IMR-90 (cell line): ENCODE measurements around the gene CENPH. TPM values are rescaled to one million over a fixed set of nuclear protein-coding genes. Genes with fewer than 3 reads are reported as not detected.

ENCODE experiments used
- ATAC-seq: fragments of 200-7000 bp; cut with Tn5 transposase; 2 replicates; pipeline ENCODE4 v1.9.1; 2020; ENCODE audit warnings: low read depth, mild to moderate bottlenecking, moderate library complexity
- BruUV-seq: library from RNA; stranded (reverse); fragments of 400-500 nt; replicated peaks from 2 replicates; lab custom pipeline; 2021; lab: Mats Ljungman, UMichigan
- CTCF ChIA-PET: fragments of 300-600 bp; formaldehyde crosslinking; extraction: SDS; loops from one replicate; lab custom pipeline; 2021; ENCODE audit warnings: antibody characterized with exemption; lab: Yijun Ruan, JAX
- POLR2A ChIA-PET: fragments of 300-600 bp; sonication (Branson Sonifier 250); formaldehyde crosslinking; loops from one replicate; lab custom pipeline; 2022; ENCODE audit warnings: antibody characterized with exemption; ENCODE audit not compliant: unreplicated experiment; lab: Charles Lee
- DNase-seq: peaks from one replicate; pipeline ENCODE4 v3.0.0; 2013
- H2AFZ ChIP-seq: replicated peaks from 2 replicates; pipeline ENCODE3; 2013; ENCODE audit warnings: low read length, mild to moderate bottlenecking; ENCODE audit not compliant: poor library complexity
- H2AK5ac ChIP-seq: 2 replicates; pipeline ENCODE4 v1.6.1; 2013; ENCODE audit warnings: low read depth, low read length, inconsistent platforms
- H2AK9ac ChIP-seq: replicated peaks from 2 replicates; pipeline ENCODE3; 2013; ENCODE audit warnings: mild to moderate bottlenecking, low read depth, low read length, moderate library complexity; ENCODE audit not compliant: poor library complexity
- H2BK120ac ChIP-seq: 2 replicates; pipeline ENCODE4 v1.6.1; 2013; ENCODE audit warnings: low read depth, low read length, inconsistent platforms
- H2BK15ac ChIP-seq: 3 replicates; pipeline ENCODE4 v1.6.1; 2013; ENCODE audit warnings: low read depth, low read length, inconsistent platforms
- H2BK20ac ChIP-seq: 2 replicates; pipeline ENCODE4 v1.6.1; 2013; ENCODE audit warnings: low read depth, mild to moderate bottlenecking, inconsistent platforms, low read length, moderate library complexity
- H2BK5ac ChIP-seq: 2 replicates; pipeline ENCODE4 v1.6.1; 2013; ENCODE audit warnings: mild to moderate bottlenecking, low read depth, low read length, inconsistent platforms; ENCODE audit not compliant: poor library complexity, severe bottlenecking
- H3K14ac ChIP-seq: replicated peaks from 2 replicates; pipeline ENCODE4 v1.6.1; 2013; ENCODE audit warnings: low read depth, low read length, inconsistent platforms
- H3K18ac ChIP-seq: 2 replicates; pipeline ENCODE4 v1.6.1; 2013; ENCODE audit warnings: low read depth, low read length, control low read depth
- H3K23ac ChIP-seq: 2 replicates; pipeline ENCODE4 v1.6.1; 2013; ENCODE audit warnings: low read depth, low read length, inconsistent platforms
- H3K27ac ChIP-seq: 2 replicates; pipeline ENCODE4 v1.5.1; 2013; ENCODE audit warnings: mild to moderate bottlenecking, control low read depth, low read length; ENCODE audit not compliant: insufficient read depth
- H3K27me3 ChIP-seq: 2 replicates; pipeline ENCODE4 v1.6.1; 2013; ENCODE audit warnings: low read length; ENCODE audit not compliant: control insufficient read depth, insufficient read depth
- H3K36me3 ChIP-seq: 2 replicates; pipeline ENCODE4 v1.6.1; 2013; ENCODE audit warnings: low read length, mixed read lengths; ENCODE audit not compliant: control insufficient read depth, insufficient read depth
- H3K4ac ChIP-seq: 2 replicates; pipeline ENCODE4 v1.6.1; 2013; ENCODE audit warnings: low read depth, low read length, inconsistent platforms
- H3K4me1 ChIP-seq: 2 replicates; pipeline ENCODE4 v1.6.1; 2013; ENCODE audit warnings: low read length, mixed read lengths; ENCODE audit not compliant: control insufficient read depth, insufficient read depth
- H3K4me2 ChIP-seq: 2 replicates; pipeline ENCODE4 v1.6.1; 2013; ENCODE audit warnings: low read depth, mild to moderate bottlenecking, control low read depth, low read length, moderate library complexity
- H3K4me3 ChIP-seq: 2 replicates; pipeline ENCODE4 v1.5.1; 2013; ENCODE audit warnings: low read depth, mild to moderate bottlenecking, control low read depth, low read length, moderate library complexity; ENCODE audit not compliant: insufficient read depth
- H3K56ac ChIP-seq: 2 replicates; pipeline ENCODE4 v1.6.1; 2013; ENCODE audit warnings: low read length, inconsistent platforms; ENCODE audit not compliant: insufficient read depth; ENCODE audit errors: extremely low read depth
- H3K79me1 ChIP-seq, 2 experiments: 2 replicates each; pipeline ENCODE4 v1.6.1; 2013; ENCODE audit warnings: low read length in 2 of 2, inconsistent platforms in 1 of 2, low read depth in 1 of 2
- H3K9ac ChIP-seq: 2 replicates; pipeline ENCODE4 v1.6.1; 2013; ENCODE audit warnings: low read depth, low read length, control low read depth
- H3K9me1 ChIP-seq: 2 replicates; pipeline ENCODE4 v1.6.1; 2013; ENCODE audit warnings: low read length, inconsistent platforms; ENCODE audit not compliant: insufficient read depth
- H3K9me3 ChIP-seq: 2 replicates; pipeline ENCODE4 v1.6.1; 2013; ENCODE audit warnings: low read length; ENCODE audit not compliant: control insufficient read depth, insufficient read depth
- H4K20me1 ChIP-seq: 2 replicates; pipeline ENCODE4 v1.6.1; 2013; ENCODE audit warnings: low read length, inconsistent platforms; ENCODE audit not compliant: insufficient read depth
- H4K5ac ChIP-seq: 2 replicates; pipeline ENCODE4 v1.6.1; 2013; ENCODE audit warnings: mild to moderate bottlenecking, low read depth, low read length, control low read depth
- H4K8ac ChIP-seq, 2 experiments: 2 replicates each; pipeline ENCODE4 v1.6.1; 2013; ENCODE audit warnings: low read depth in 2 of 2, low read length in 2 of 2, control low read depth in 1 of 2, inconsistent platforms in 1 of 2
- H4K91ac ChIP-seq: 2 replicates; pipeline ENCODE4 v1.6.1; 2013; ENCODE audit warnings: low read depth, low read length, inconsistent platforms; ENCODE audit not compliant: insufficient read depth
- CHD1 ChIP-seq: IDR thresholded peaks from 2 replicates; pipeline ENCODE4 v1.6.1; 2012; ENCODE audit warnings: low read depth, low read length, improper control_type of control experiment
- MAFK ChIP-seq: IDR thresholded peaks from 2 replicates; pipeline ENCODE4 v1.6.1; 2012; ENCODE audit warnings: low read depth, low read length, improper control_type of control experiment
- MAZ ChIP-seq: IDR thresholded peaks from 2 replicates; pipeline ENCODE4 v1.6.1; 2012; ENCODE audit warnings: low read depth, mild to moderate bottlenecking, low read length, improper control_type of control experiment, moderate library complexity, borderline replicate concordance
- MXI1 ChIP-seq: IDR thresholded peaks from 2 replicates; pipeline ENCODE4 v1.6.1; 2012; ENCODE audit warnings: low read depth, mild to moderate bottlenecking, low read length, moderate library complexity, borderline replicate concordance
- POLR2A ChIP-seq: IDR thresholded peaks from 2 replicates; pipeline ENCODE4 v1.6.1; 2012; ENCODE audit warnings: mild to moderate bottlenecking, low read depth, low read length
- RCOR1 ChIP-seq: IDR thresholded peaks from 2 replicates; pipeline ENCODE4 v1.6.1; 2012; ENCODE audit warnings: mild to moderate bottlenecking, low read length, improper control_type of control experiment; ENCODE audit not compliant: insufficient replicate concordance
- RFX5 ChIP-seq: IDR thresholded peaks from 2 replicates; pipeline ENCODE4 v1.8.0; 2012; ENCODE audit warnings: low read depth, mild to moderate bottlenecking, low read length, moderate library complexity
- WGBS, 2 experiments: methylation state at CpG; one replicate each; pipeline versions ENCODE4 v1.1.5 to v1.1.7; 2013; ENCODE audit warnings: missing lambda C conversion rate in 2 of 2; ENCODE audit not compliant: insufficient read length in 1 of 2; ENCODE audit errors: extremely low coverage in 2 of 2; 5-methylcytosine and 5-hydroxymethylcytosine counted together
- dilution Hi-C: fragments of 300-500 bp; cut with HindIII; formaldehyde crosslinking; loops from one replicate; pipeline ENCODE4 v1.14.3; 2018; ENCODE audit warnings: low sequenced_read_pairs; ENCODE audit not compliant: unreplicated experiment
- in situ Hi-C: fragments of 300-500 bp; cut with MboI; formaldehyde crosslinking; loops from 3 replicates; pipeline ENCODE4 v1.14.3; 2019; ENCODE audit warnings: low sequenced_read_pairs, inconsistent platforms, mixed read lengths
- intact Hi-C: fragments of 100-400 bp; cut with micrococcal nuclease; formaldehyde crosslinking; loops from 2 replicates; pipeline ENCODE4 v1.10.0; 2022
- polyA plus RNA-seq, 3 experiments: library from polyadenylated mRNA; depleted of rRNA; stranded (reverse); fragments of >200 nt; gene quantifications; 2 replicates each; pipeline ENCODE4 v1.2.3, GENCODE V29; 2012; ENCODE audit warnings: low replicate concordance in 1 of 3
- total RNA-seq: library from RNA; depleted of rRNA; stranded (reverse); fragments of >200 nt; gene quantifications from 2 replicates; pipeline ENCODE4 v1.2.3, GENCODE V29; 2012
- TF ChIP-seq, protein P1 (sequence below): fragments of 150-350 bp; IDR thresholded peaks from 2 replicates; pipeline ENCODE4 v1.6.1; 2017; ENCODE audit warnings: mild to moderate bottlenecking, antibody characterized with exemption, low read length, low read depth
- TF ChIP-seq, protein P2 (sequence below): fragments of 150-350 bp; IDR thresholded peaks from 2 replicates; pipeline ENCODE4 v1.6.1; 2016; ENCODE audit warnings: low read depth, mild to moderate bottlenecking, low read length, moderate library complexity, borderline replicate concordance

Gene CENPH
- total and polyA plus RNA-seq, 2 of the 4 experiments (the other 2 are of a cell fraction), result 3.8 to 7.8 TPM

GRCh38 chr5:69217548-69218526 is 28.5 kb downstream of the CENPH start:
- ATAC-seq (peak; percentile 98), DNase-seq (peak; percentile 86)
- CTCF ChIA-PET, result interaction anchor here (0.9 kb wide), 1 partner anchor 10 kb away, joined by 3 read pairs; no protein-coding TSS in a partner anchor
- no peaks in the 10 kb centered on the region for H3K9me1 ChIP-seq
- H3K56ac ChIP-seq, result peak overlapping the region; percentile 5; the same call in 1 of the 2 replicates
- intact Hi-C loops (no loop called here), dilution Hi-C loops (no loop called here), in situ Hi-C loops (no loop called here)
- peak overlapping the region; percentile 39; the same call in 1 of the 2 replicates for H2BK120ac ChIP-seq
- H3K79me1 ChIP-seq, result peaks cover 19 to 20% of the 10 kb centered on the region in 2 experiments; a peak in 3 of 4 replicates
- H3K27me3 ChIP-seq, result no peaks in the 10 kb centered on the region
- WGBS, 2 experiments, result 1% methylated on average over 34 of the region's 73 CpGs; no CpG with 5 or more reads in 1 of the 2 experiments
- TF ChIP-seq MXI1, result peak; percentile 16; the same call in 1 of the 2 replicates
- peak; percentile 43 for TF ChIP-seq RCOR1
- TF ChIP-seq POLR2A, result peak; percentile 69; the same call in 1 of the 2 replicates
- TF ChIP-seq MAZ, result peak; percentile 75; the same call in 1 of the 2 replicates
- TF ChIP-seq, protein P1, sequence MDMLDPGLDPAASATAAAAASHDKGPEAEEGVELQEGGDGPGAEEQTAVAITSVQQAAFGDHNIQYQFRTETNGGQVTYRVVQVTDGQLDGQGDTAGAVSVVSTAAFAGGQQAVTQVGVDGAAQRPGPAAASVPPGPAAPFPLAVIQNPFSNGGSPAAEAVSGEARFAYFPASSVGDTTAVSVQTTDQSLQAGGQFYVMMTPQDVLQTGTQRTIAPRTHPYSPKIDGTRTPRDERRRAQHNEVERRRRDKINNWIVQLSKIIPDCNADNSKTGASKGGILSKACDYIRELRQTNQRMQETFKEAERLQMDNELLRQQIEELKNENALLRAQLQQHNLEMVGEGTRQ, result no peak
- TF ChIP-seq CHD1, result no peak
- TF ChIP-seq RFX5, result no peak
- TF ChIP-seq MAFK, result no peak
- TF ChIP-seq, protein P2, sequence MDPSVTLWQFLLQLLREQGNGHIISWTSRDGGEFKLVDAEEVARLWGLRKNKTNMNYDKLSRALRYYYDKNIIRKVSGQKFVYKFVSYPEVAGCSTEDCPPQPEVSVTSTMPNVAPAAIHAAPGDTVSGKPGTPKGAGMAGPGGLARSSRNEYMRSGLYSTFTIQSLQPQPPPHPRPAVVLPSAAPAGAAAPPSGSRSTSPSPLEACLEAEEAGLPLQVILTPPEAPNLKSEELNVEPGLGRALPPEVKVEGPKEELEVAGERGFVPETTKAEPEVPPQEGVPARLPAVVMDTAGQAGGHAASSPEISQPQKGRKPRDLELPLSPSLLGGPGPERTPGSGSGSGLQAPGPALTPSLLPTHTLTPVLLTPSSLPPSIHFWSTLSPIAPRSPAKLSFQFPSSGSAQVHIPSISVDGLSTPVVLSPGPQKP, result no peak
- peak overlapping the region; percentile 50 for H4K5ac ChIP-seq
- no peaks in the 10 kb centered on the region for H3K9me3 ChIP-seq
- peak overlapping the region; percentile 62; the same call in 1 of the 2 replicates for H2AK5ac ChIP-seq
- H4K8ac ChIP-seq, result peak overlapping the region; percentile 88 to 95
- H3K4me2 ChIP-seq, result peak overlapping the region; percentile 77
- peak overlapping the region; percentile 92 for H2AFZ ChIP-seq
- H3K18ac ChIP-seq, result peak overlapping the region; percentile 53
- H3K14ac ChIP-seq, result peak overlapping the region; percentile 90
- peak overlapping the region; percentile 89 for H4K91ac ChIP-seq
- peak overlapping the region; percentile 42 for H2AK9ac ChIP-seq
- H2BK15ac ChIP-seq, result peak overlapping the region; percentile 4; the same call in 1 of the 3 replicates
- peak overlapping the region; percentile 72 for H3K9ac ChIP-seq
- no peak overlapping the region for H2BK20ac ChIP-seq
- H2BK5ac ChIP-seq, result peak overlapping the region; percentile 81
- POLR2A ChIA-PET, result no interaction called here
- peak overlapping the region; percentile 86 for H3K4ac ChIP-seq
- H3K36me3 ChIP-seq, result peaks cover 2% of the 10 kb centered on the region; the same call in 1 of the 2 replicates
- H3K27ac ChIP-seq, result peak overlapping the region; percentile 81
- BruUV-seq, result no TSS peak
- H3K23ac ChIP-seq, result peak overlapping the region; percentile 77
- no peaks in the 10 kb centered on the region for H4K20me1 ChIP-seq
- H3K4me3 ChIP-seq, result peak overlapping the region; percentile 91
- peaks cover 6% of the 10 kb centered on the region for H3K4me1 ChIP-seq
